A549 treated with AZD2906 at 1 μM for 4 hours (cell line): ENCODE measurements around the gene KIR3DL1. TPM values are rescaled to one million over a fixed set of nuclear protein-coding genes. Genes with fewer than 3 reads are reported as not detected.

Experiments used
- total RNA-seq: library from RNA; stranded (reverse); fragments of 200-300 nt; extraction: Qiagen RNA extraction; gene quantifications from 5 replicates; pipeline ENCODE4 v1.2.3, GENCODE V29; 2022

Gene KIR3DL1
- not detected in 5 replicates for total RNA-seq

GRCh38 chr19:54816251-54816650, at the start of gene KIR3DL1:
TSS of gene KIR3DL1 (plus strand) at chr19:54816468.

GRCh38 chr19:54769646-54770045, 46.6 kb upstream of the KIR3DL1 start, which contains the start of gene KIR2DL1:
TSS of gene KIR2DL1 (plus strand) at chr19:54769793. CDS start at chr19:54769851, 58 bp downstream.

GRCh38 chr19:54803410-54803809, 12.9 kb upstream of the KIR3DL1 start, which contains the start of gene KIR2DL4:
TSS of gene KIR2DL4 (plus strand) at chr19:54803610. CDS start at chr19:54803652, 42 bp downstream.

GRCh38 chr19:54832496-54832895, 16.2 kb downstream of the KIR3DL1 start, which contains the start of gene KIR2DS4:
TSS of gene KIR2DS4 (plus strand) at chr19:54832676.

GRCh38 chr19:54850061-54850640, 33.9 kb downstream of the KIR3DL1 start, which contains the start of gene KIR3DL2:
TSS of gene KIR3DL2 (plus strand) at chr19:54850443. CDS start at chr19:54850476, 33 bp downstream.

GRCh38 chr19:54873990-54874389, 57.7 kb downstream of the KIR3DL1 start, which contains the start of gene FCAR:
TSS of gene FCAR (plus strand) at chr19:54874235. CDS start at chr19:54874290, 55 bp downstream.

Other genes with a start within 250 kb of the KIR3DL1 start
- gene LILRA2, start 242.7 kb upstream of the KIR3DL1 start, total RNA-seq: not detected in 5 replicates
- gene LILRA1, start 222.8 kb upstream of the KIR3DL1 start, total RNA-seq: not detected in 5 replicates
- gene LILRB1, start 186.0 kb upstream of the KIR3DL1 start, total RNA-seq: 0.02 to 0.03 TPM in 2 of 5 replicates, not detected in the others
- gene LILRB4, start 153.5 kb upstream of the KIR3DL1 start, total RNA-seq: not detected in 5 replicates
- not detected in 5 replicates for gene KIR3DL3, start 92.0 kb upstream of the KIR3DL1 start, total RNA-seq
- not detected in 5 replicates for gene KIR2DL3, start 78.0 kb upstream of the KIR3DL1 start, total RNA-seq
- gene KIR2DL1, start 46.7 kb upstream of the KIR3DL1 start, total RNA-seq: not detected in 5 replicates
- gene KIR2DL4, start 12.9 kb upstream of the KIR3DL1 start, total RNA-seq: not detected in 5 replicates
- not detected in 5 replicates for gene KIR2DS4, start 16.2 kb downstream of the KIR3DL1 start, total RNA-seq
- not detected in 5 replicates for gene KIR3DL2, start 34.0 kb downstream of the KIR3DL1 start, total RNA-seq
- gene FCAR, start 57.8 kb downstream of the KIR3DL1 start, total RNA-seq: not detected in 5 replicates
- gene NCR1, start 89.7 kb downstream of the KIR3DL1 start, total RNA-seq: not detected in 5 replicates
- 0.01 to 0.13 TPM (median 0.02 TPM) in 3 of 5 replicates, not detected in the others for gene NLRP7, start 131.1 kb downstream of the KIR3DL1 start, total RNA-seq
- 24.7 to 26.9 TPM (median 25.3 TPM) in 5 replicates for gene NLRP2, start 149.9 kb downstream of the KIR3DL1 start, total RNA-seq
- gene GP6, start 221.8 kb downstream of the KIR3DL1 start, total RNA-seq: 0.04 to 0.23 TPM (median 0.07 TPM) in 5 replicates
- 16.3 to 22.1 TPM (median 20.4 TPM) in 5 replicates for gene RDH13, start 246.7 kb downstream of the KIR3DL1 start, total RNA-seq